Measurements from ENCODE around the gene TP53RK.

The TP53RK gene

GRCh38 chr20:46674253-46675083 lies 14.8 kb downstream of the TP53RK start:
- Histone ChIP-seq H4K20me1 (ENCODE audit: insufficient read depth, low read length) (no peaks in the 10 kb centered on the region), H3K27me3 (replicated peaks; ENCODE audit: insufficient read depth, low read length) (no peaks in the 10 kb centered on the region), H3F3A (ENCODE audit: insufficient read depth, low read length) (no peaks in the 10 kb centered on the region), H3K36me3 (replicated peaks; ENCODE audit: insufficient read depth, low read length) (no peaks in the 10 kb centered on the region), H3K79me2 (ENCODE audit: low read length) (no peaks in the 10 kb centered on the region), H3K4me1 (ENCODE audit: low read length) (no peaks in the 10 kb centered on the region), H3K9me2 (replicated peaks; ENCODE audit: insufficient read depth, low read length) (no peaks in the 10 kb centered on the region), H2AFZ (ENCODE audit: low read length) (no peak overlapping the region), H3K4me2 (ENCODE audit: low read depth, low read length) (no peak overlapping the region), H3K4me3 (ENCODE audit: low read length) (no peak overlapping the region), H3K27ac (ENCODE audit: low read length) (no peak overlapping the region), H3K9me3 (replicated peaks; ENCODE audit: insufficient read depth, low read length) (no peaks in the 10 kb centered on the region), H3K9ac (ENCODE audit: low read length) (no peak overlapping the region)
- TF ChIP-seq CTCF (IDR thresholded peaks at IDR 0.05; ENCODE audit: low read length) (no peak), EZH2 (optimal IDR thresholded peaks at IDR 0.05; ENCODE audit: low read depth, low read length) (no peak), EZH2phosphoT487 (IDR thresholded peaks at IDR 0.05; ENCODE audit: low read length) (no peak)
- no peak for DNase-seq

GRCh38 chr20:46673394-46674252 lies 15.6 kb downstream of the TP53RK start:
- Histone ChIP-seq H3F3A (ENCODE audit: insufficient read depth, low read length) (no peaks in the 10 kb centered on the region), H3K79me2 (ENCODE audit: low read length) (no peaks in the 10 kb centered on the region), H3K27ac (ENCODE audit: low read length) (no peak overlapping the region), H3K4me1 (ENCODE audit: low read length) (no peaks in the 10 kb centered on the region), H3K9ac (ENCODE audit: low read length) (no peak overlapping the region), H3K9me2 (replicated peaks; ENCODE audit: insufficient read depth, low read length) (no peaks in the 10 kb centered on the region), H3K9me3 (replicated peaks; ENCODE audit: insufficient read depth, low read length) (no peaks in the 10 kb centered on the region), H3K27me3 (replicated peaks; ENCODE audit: insufficient read depth, low read length) (no peaks in the 10 kb centered on the region), H3K4me2 (ENCODE audit: low read depth, low read length) (no peak overlapping the region), H3K4me3 (ENCODE audit: low read length) (no peak overlapping the region), H3K36me3 (replicated peaks; ENCODE audit: insufficient read depth, low read length) (no peaks in the 10 kb centered on the region), H2AFZ (ENCODE audit: low read length) (no peak overlapping the region), H4K20me1 (ENCODE audit: insufficient read depth, low read length) (no peaks in the 10 kb centered on the region)
- no peak for DNase-seq
- TF ChIP-seq EZH2 (optimal IDR thresholded peaks at IDR 0.05; ENCODE audit: low read depth, low read length) (no peak), EZH2phosphoT487 (IDR thresholded peaks at IDR 0.05; ENCODE audit: low read length) (no peak), CTCF (IDR thresholded peaks at IDR 0.05; ENCODE audit: low read length) (no peak)

- DNase-seq, result no peak
- Histone ChIP-seq H3K79me2 (ENCODE audit: low read length) (no peaks in the 10 kb centered on the region), H3K9me3 (replicated peaks; ENCODE audit: insufficient read depth, low read length) (no peaks in the 10 kb centered on the region), H3K27ac (ENCODE audit: low read length) (no peak overlapping the region), H3K4me3 (ENCODE audit: low read length) (no peak overlapping the region), H2AFZ (ENCODE audit: low read length) (no peak overlapping the region), H3K9ac (ENCODE audit: low read length) (no peak overlapping the region), H3K4me2 (ENCODE audit: low read depth, low read length) (no peak overlapping the region), H3K4me1 (ENCODE audit: low read length) (no peaks in the 10 kb centered on the region), H4K20me1 (ENCODE audit: insufficient read depth, low read length) (no peaks in the 10 kb centered on the region), H3K27me3 (replicated peaks; ENCODE audit: insufficient read depth, low read length) (no peaks in the 10 kb centered on the region), H3K36me3 (replicated peaks; ENCODE audit: insufficient read depth, low read length) (no peaks in the 10 kb centered on the region), H3K9me2 (replicated peaks; ENCODE audit: insufficient read depth, low read length) (no peaks in the 10 kb centered on the region), H3F3A (ENCODE audit: insufficient read depth, low read length) (no peaks in the 10 kb centered on the region)
- TF ChIP-seq EZH2phosphoT487 (IDR thresholded peaks at IDR 0.05; ENCODE audit: low read length), result no peak
- no peak for TF ChIP-seq EZH2 (optimal IDR thresholded peaks at IDR 0.05; ENCODE audit: low read depth, low read length)
- no peak for TF ChIP-seq CTCF (IDR thresholded peaks at IDR 0.05; ENCODE audit: low read length)
Observed at GRCh38 chr20:46672543-46673148, 16.6 kb downstream of the TP53RK start.
